GM10847 (cell line): ENCODE data around the gene C10orf143.
A peak's percentile ranks its signal among the peaks of the same experiment; 100 is the strongest.

Experiments
- POLR2A ChIP-seq: IDR thresholded peaks from 2 replicates; pipeline ENCODE4 v1.6.1; 2011; ENCODE audit not compliant: insufficient read length; ENCODE audit errors: extremely low read depth

The C10orf143 gene

DNA sequence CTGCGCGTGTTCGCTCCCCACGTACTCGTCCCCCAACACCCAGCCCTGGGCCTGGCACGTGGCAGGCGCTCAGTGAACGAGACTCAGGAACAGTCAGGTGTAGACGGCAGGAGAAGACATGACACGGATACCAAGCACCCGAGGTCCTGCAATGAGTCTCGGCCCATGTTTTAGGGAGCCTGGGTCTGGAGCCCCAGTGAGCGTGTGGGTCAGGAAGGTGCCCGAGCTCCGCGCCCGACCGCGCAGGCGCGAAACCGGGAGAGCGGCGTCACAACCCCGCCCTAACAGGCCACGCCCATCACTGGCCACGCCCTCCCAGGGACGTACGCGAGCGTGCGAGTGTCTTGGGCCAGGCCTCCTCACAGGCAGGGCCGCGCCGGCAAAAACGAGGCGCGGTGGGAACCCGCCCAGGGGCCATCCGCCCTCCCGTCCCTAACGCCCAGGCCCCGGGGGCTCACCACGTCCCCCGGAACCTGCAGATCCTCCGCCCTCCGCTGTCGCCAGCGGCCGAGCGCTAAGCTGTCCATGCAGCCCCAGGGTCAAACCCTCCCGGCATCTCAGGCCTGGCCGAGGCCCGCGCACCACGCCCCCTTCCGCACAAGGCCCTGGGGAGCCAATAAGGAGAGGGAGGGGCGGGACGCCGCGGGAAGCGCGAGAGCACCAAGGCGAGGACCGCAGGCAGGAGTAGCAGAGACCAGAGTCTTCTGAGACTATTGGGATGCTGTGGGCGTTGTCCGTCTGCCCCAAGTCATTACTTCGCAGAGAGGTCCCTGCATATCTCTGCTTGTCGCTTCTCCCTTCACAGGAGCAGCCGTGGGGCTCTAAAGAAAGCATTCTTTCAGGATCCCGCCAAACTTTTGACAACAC, at the start of gene C10orf143:
Gene C10orf143, minus strand, starts transcription at position 585 of the 867 bp plus-strand sequence. Its CDS starts 58 bp downstream, at position 527.
- peak; percentile 78 for TF ChIP-seq POLR2A

DNA sequence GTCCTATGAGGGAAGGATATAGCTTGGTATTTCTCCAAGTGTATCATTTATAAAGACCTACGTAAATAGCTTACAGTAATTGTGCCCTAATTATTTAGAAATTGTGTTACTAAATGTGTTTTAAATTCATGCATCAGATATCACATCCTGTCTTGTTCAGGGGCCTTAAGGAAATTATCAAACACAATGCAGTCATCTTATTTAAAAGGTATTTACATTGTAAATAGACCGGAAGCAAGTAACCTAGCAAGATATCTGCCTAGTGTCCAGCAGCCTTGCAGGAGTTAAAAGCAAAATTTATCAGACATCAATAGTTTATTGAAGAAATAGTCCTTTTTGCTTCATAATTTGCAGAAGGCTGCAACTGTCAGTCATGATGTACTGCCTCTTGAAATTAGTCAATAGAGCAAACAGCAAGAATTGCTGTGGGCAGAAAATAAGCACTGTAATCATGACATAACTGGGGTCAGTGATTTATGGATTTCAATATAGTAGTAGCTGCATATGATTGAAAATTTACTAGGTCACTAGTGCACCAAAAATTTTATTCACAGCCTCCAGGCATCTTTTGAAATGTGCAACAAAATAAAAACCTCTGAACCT, 48.7 kb upstream of the C10orf143 start:
- no peak for TF ChIP-seq POLR2A

DNA sequence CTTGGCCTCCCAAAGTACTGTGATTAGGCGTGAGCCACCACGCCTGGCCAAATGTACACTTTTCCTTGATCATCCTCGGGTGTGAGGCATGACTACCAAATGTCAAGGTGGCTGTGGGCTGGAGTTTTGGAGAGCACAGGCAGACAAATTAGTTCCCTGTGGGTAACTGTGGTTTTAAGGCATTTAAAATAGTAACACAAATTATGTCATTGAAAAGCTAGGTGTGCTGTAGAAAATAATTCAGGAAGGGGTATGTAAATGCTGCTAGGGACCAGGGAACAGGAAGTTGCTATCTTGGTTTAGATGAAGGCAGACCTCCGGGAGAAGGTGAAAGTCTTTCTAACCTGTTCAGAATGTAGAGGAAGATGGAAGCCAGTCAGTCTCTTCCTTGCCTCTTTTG, 35.4 kb upstream of the C10orf143 start:
- TF ChIP-seq POLR2A = no peak

DNA sequence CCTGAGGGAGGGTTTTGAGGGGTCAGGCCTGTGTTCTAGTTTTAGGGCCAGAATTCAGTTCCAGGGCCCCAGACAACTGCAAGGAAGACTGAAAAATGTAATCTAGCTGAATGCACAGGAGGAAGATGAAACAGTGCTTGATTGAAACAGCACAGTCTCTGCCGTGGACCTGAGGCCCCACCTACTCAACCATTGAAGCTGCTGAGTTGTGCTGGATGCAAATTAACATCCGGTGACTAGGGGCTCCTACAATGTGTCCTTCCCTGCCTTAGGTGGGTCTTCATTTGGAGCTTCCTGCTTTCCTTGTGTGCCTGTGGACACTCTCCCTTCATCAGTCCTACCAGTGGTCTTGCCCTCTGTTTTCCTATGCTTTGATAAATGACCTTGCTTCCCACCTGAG, 31.2 kb upstream of the C10orf143 start:
- TF ChIP-seq POLR2A = no peak

DNA sequence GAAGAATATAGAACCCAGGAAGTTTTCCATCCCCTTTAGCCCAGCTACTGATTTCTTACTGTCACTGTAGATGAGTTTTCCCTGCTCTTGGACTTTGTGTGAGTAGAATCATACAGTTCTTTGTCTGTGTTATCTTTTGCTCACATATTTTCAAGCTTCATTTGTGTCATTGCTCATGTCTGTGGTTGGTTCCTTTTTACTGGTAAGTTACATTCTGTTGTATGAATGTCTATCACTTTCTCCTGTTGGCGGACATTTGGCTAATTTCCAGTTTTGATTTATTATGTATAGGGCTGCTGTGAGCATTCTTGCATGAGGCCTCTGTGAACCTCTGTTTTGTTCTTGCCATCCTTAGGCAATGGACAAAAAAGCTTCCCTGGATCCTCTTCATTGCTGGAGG, 30.8 kb upstream of the C10orf143 start:
- no peak for TF ChIP-seq POLR2A

DNA sequence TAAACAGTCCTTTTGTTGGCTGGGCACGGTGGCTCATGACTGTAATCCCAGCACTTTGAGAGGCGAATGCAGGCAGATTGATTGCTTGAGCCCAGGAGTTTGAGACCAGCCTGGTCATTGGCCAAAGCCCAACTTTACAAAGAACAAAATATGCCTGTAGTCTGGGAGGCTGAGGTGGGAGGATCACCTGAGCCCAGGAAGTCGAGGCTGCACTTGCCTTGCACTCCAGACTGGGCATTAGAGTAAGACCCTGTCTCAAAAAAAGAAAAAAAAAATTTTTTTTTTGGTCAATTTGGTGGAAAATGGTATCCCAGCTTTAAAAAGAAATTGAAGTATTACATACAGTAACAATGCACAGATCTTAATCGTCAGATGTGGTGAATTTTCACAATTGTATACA, 30.4 kb upstream of the C10orf143 start:
- TF ChIP-seq POLR2A = no peak

DNA sequence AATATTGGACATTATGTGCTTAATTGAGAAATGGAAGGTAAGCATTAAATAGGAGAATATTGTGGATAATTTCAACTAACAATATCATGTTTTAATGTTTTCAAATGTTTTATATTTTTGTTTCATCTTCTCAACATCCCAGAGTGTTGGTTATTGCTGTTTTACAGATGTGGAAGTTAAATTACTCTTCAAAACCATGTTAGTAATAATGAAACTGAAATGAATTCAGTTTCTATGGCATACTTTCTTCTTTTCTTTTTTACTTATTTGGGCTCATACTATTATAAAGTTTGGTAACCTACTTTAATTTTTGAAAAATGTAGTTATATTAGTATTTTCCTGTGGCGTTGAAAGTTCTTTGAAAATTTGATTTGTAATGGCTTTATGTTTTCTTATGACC, 29.8 kb upstream of the C10orf143 start:
- no peak for TF ChIP-seq POLR2A

DNA sequence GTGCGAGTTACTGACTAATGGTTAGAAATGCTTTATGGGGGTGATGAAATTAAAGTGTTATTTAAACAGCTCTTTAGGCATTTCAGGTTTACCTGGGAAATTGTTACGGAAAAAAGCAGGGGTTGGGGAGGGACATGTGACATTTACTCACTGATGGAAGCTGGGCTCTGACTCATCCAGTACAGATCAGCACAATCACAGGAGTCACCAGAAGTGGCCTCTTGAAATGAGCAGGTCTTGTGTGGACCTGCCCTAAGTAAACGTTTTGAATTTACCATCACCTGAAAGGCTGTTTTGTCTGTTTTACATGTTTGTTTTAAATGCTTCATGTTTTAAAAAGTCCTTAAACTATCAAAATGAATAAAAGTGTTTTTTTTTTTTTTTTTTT, 27.8 kb upstream of the C10orf143 start:
- no peak for TF ChIP-seq POLR2A

DNA sequence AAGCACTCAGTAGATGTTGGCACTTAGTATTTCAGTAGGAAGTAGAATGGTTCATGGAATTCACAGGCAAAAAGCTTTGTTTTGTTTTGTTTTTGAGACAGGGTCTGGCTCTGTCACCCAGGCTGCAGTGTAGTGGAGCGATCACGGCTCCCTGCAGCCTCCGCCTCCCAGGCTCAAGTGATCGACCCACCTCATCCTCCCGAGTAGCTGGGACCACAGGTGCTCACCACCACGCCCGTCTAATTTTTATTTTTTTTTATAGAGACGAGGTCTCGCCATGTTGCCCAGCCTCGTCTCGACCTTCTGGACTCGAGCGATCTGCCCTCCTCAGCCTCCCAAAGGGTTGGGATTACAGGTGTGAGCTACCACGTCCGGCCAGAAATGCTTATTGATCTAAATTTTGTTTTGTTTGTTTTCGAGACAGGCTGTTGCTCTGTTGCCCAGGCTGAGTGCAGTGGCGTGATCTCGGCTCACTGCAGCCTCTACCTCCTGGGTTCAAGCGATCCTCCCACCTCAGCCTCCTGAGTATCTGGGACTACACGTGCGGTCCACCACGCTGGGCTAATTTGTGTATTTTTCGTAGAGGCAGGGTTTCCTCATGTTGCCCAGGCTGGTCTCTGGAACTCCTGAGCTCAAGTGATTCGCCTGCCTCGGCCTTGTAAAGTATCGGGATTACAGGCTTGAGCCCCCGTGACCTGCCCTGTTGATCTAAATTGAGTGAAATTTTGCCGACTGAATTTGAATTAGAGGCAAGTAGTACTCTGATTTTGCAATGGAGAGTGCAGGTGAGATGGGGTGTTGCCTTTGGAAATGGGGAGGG, 27.2 kb upstream of the C10orf143 start:
- no peak for TF ChIP-seq POLR2A

DNA sequence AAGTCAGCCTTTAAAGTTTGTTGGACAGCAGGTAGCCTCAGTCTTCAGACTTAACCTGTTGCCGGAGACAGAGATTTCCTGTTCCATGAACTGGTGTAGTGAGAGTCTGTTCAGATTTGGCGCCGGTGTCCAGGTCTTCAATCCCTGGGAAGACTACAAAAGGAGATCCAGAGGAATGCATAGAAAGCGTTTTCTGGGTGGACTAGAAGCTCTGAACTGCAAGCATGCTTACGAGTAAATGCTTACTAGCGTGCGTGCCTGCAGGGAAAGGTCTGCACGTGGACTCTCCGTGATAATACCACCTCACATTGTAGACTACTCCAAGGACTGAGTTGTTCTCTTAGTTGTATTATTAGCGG, 26.4 kb upstream of the C10orf143 start:
- no peak for TF ChIP-seq POLR2A

DNA sequence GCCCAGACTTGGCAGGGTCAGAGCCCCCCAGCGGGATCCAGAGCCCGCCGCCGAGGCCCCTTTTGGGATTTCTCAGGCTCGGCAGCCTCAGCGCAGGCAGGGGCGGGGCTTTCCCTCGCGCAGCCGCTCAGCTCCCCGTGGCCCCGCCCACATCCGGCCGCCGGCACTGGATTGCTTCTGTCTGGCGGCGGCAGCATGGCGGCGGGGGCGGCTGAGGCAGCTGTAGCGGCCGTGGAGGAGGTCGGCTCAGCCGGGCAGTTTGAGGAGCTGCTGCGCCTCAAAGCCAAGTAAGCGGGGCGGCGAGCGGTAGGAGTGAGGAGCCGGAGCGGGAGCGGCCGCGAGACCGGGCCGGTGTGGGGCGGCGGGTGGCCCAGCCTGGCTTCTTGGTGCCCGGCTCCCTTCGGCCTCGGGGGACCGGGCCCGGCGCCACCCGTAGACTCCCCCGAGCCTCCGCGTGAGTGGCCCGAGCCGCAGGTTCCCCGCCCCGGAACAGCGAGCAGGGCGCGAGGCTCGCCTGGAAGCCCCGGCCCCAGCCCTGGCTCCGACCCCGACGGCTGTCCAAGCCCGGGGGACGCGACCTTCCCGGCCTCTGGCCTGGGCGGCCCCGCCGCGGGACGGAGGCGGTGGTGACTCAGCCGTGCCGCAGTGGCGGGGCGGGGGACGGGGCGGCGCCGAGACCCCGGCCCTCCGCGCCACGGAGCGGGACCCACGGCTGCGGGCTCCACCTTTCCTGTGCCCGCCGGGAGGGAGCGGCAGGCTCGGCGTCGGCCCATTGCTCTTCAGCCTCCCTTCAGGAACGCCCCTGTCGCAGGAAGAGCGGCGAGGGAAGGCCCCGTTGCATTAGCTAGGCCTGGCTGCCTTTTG, 25.8 kb upstream of the C10orf143 start, which contains the start of gene GLRX3:
Gene GLRX3, plus strand, starts transcription at position 166 of the 864 bp plus-strand sequence. Its CDS starts 30 bp downstream, at position 196.
- peak; percentile 84 for TF ChIP-seq POLR2A

DNA sequence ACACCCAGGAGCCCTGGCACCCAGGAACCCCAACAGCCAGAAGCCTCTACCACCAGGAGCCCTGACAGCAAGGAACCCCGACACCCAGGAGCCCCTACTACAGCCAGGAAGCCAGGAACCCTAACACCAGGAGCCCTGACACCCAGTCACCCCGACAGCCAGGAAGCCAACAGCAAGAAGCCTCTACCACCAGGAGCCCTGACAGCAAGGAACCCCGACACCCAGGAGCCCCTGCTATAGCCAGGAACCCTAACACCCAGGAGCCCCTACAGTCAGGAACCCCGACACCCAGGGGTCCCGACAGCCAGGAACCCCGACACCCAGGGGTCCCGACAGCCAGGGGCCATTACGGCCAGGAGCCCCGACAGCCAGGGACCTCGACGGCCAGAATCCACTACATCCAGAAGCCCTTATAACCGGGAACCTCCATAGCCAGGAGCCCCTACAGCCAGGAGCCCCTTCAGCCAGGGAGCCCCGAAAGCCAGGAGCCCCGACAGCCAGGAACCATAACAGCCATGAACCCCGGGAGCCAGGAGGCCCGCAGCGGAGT, 25.1 kb upstream of the C10orf143 start:
- TF ChIP-seq POLR2A = no peak

DNA sequence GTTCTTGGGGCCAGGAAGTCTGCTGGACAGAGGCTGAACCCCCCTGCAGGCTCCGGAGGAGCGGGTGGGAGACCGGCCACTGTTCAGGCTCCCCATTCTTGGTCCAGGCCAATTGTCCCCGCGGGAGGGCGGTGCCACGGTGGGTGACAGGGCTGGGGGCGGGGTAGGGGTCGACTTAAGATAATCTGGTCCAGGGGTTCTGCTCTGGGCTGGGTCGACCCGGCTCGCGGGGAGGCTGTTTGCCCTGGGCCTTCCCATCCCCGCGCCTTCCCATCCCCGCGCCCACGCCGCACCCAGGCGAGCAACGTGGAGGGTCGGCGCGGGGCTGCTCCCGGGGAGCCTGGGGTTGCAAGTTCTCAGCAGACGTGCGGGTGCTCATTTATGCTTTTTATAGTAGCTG, 18.3 kb upstream of the C10orf143 start:
- no peak for TF ChIP-seq POLR2A

DNA sequence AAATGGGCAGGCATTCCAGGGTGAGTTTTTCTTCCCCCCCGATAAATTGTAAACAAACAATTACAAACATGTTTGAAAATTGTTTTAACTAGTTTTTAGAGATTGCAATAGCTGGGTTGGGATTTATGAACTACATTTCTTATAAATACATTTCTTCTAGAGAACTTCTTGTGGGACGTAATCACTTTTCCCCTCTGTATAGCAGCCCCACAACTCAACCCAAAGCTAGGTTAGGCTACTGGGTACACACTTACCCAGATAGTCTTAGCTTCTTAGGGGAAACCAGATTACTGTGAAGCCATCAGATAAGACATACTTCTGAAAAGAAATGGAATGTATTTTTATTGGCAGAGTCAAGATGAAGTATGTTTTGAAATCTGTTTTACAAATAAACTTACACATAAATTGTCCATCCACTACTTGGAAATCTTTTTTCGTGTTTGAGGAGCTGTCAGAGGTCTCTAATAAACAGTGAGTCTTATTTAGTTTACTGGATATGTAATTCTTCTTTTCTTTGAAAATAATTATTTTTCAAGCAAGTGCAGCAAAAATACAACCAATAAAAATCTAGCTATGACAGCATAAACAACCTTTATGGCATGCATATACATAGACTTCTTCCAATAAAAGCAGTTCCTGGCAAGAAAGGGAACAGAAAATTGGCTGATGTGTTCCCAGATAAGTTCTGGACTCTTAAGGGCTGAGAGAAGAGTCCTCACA, 17.6 kb upstream of the C10orf143 start:
- no peak for TF ChIP-seq POLR2A
